ENCODE measurements around the gene ANKRD10.

DNA sequence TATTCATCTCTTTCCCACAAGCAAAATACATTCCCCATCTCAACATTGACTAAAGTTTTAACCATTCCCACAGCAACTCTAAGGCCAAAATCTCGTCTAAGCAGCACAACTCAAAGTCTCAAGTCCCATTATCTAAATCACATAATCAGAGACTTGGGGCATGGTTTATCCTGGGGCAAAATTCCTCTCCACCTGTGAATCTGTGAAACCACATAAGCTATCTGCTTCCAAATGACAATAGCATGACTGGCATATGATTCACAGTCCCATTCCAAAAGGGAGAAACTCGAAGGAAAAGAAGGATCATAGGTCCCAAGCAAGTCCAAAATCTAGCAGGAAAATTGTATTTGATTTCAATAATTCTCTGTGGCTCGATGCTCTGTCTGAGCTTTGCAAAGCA is 73.0 kb downstream of the ANKRD10 start:
- TF ChIP-seq GATA3 (IDR thresholded peaks at IDR 0.05; ENCODE audit: low read depth, low read length) (no peak), GATA2 (IDR thresholded peaks at IDR 0.05; ENCODE audit: low read depth, low read length) (no peak)

Data from SH-SY5Y (cell line).